Mononuclear cell (primary cell): ENCODE results near the gene IQCE. TPM values are rescaled to one million over a fixed set of nuclear protein-coding genes. Genes with fewer than 3 reads are reported as not detected.
"Not testable (repeated sequence)": the region's sequence is repeated elsewhere in the genome, so short reads cannot be mapped to it uniquely, and the experiment has no call there.

ENCODE experiments used
- H3K27me3 ChIP-seq: 2 replicates; pipeline ENCODE4 v1.6.0; 2011; ENCODE audit warnings: low read length, control low read depth; ENCODE audit not compliant: insufficient read depth
- H3K4me1 ChIP-seq: 2 replicates; pipeline ENCODE4 v1.5.1; 2011; ENCODE audit warnings: mild to moderate bottlenecking, low read length, control low read depth; ENCODE audit not compliant: insufficient read depth
- H3K4me3 ChIP-seq: 2 replicates; pipeline ENCODE4 v1.5.1; 2011; ENCODE audit warnings: mild to moderate bottlenecking, low read length, moderate library complexity
- H3K9me3 ChIP-seq: 2 replicates; pipeline ENCODE4 v1.5.1; 2011; ENCODE audit warnings: low read depth, mild to moderate bottlenecking, control low read depth, low read length
- total RNA-seq: library from RNA; depleted of rRNA; stranded (reverse); fragments of >200 nt; gene quantifications from one replicate; pipeline ENCODE4 v1.2.3, GENCODE V29; 2012

IQCE gene
- total RNA-seq, 1 donor: 2.7 TPM

DNA sequence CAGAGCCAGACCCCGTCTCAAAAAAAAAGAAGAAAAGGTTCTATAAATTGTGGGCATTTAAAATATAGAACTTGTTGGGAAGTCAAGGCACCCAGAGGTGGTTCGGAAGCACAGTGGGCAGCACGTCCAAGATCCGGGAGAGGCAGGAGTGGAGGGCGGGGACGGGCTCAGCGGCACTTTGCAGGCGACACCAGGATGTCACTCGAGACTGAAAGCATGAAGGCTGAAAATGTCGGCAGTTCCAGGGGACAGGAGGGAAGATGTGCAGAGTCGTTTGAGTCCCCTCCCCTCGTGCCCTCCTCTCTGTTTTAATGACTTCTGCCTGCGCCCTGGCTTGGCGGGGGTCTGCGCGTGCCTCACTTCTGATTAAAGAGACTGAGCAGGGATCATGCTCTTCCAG is 30.6 kb downstream of the IQCE start:
- no peaks in the 10 kb centered on the region for H3K27me3 ChIP-seq
- no peak overlapping the region for H3K4me3 ChIP-seq
- no peaks in the 10 kb centered on the region for H3K4me1 ChIP-seq
- no peaks in the 10 kb centered on the region for H3K9me3 ChIP-seq

DNA sequence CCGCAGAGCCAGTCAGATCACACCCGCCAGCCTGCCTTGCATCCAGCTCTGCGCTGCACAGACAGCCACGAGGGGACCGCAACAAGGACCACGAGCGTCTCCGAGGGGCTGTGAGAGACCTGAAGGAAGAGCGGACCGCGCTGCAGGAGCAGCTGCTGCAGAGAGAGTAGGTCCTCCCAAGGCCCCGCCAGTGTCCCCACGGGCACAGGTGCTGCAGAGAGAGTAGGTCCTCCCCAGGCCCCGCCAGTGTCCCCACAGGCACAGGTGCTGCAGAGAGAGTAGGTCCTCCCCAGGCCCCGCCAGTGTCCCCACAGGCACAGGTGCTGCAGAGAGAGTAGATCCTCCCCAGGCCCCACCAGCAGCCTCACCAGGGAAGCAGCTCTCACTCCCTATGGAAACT is 31.2 kb downstream of the IQCE start:
- H3K4me1 ChIP-seq, H3K4me3 ChIP-seq, H3K27me3 ChIP-seq, H3K9me3 ChIP-seq: not testable (repeated sequence)

DNA sequence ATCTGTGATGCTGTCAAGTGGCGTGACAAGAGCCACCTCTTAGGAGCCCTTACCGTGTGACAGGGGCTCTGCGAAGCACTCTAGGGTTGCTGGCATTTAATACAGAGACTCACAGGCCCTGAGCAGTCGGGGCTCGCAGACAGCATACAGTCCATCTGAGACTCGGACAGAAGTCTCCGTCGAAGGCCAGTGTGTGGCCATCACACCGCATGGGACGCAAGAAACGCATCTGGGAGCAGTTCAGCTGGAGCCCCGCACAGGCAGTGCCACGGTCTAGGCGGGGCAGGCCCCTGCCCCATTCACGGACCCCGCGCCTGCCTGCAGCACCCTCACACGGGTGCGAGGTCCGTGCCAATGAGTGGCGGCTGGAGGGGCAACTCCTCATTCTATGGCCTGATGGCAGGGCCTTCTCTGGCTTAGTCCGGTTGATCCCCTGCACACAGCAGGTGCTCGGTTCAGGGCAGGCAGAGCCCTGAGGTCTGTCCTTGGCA is 33.6 kb downstream of the IQCE start:
- Histone ChIP-seq H3K4me1 (no peaks in the 10 kb centered on the region), H3K9me3 (no peaks in the 10 kb centered on the region), H3K27me3 (no peaks in the 10 kb centered on the region), H3K4me3 (no peak overlapping the region)

DNA sequence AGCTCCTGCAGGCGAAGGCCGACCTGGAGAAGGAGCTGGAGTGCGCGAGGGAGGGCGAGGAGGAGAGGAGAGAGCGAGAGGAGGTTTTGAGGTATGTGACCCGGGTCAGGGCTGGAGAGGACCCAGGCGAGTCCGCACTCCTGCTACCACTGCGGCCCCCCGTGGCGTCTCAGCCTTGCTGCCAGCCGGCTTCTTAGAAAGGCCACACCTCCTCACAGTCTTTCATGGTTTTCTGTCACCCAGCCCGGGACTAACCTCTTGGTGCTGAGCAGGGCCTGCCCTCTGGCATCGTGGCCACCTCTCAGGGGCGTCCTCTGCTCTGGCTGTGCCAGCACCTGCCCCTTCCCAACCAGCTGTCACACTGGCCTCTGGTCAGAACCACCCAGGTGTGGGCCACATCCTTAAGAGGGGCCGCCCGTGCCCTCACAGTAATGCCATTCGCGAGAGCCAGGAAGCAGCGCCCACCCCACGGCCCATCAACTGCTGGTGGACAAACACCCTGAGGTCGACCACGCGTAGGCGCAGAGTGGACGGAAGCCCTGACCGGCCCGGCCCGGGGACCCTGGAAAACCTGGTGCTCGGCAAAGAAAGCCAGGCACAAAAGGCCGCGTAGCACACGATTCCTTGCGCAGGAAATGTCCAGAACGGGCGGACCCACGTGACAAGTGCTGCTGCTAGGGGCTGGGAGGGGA is 34.4 kb downstream of the IQCE start:
- H3K4me1 ChIP-seq: no peaks in the 10 kb centered on the region
- H3K4me3 ChIP-seq: no peak overlapping the region
- H3K9me3 ChIP-seq: no peaks in the 10 kb centered on the region
- H3K27me3 ChIP-seq: no peaks in the 10 kb centered on the region

DNA sequence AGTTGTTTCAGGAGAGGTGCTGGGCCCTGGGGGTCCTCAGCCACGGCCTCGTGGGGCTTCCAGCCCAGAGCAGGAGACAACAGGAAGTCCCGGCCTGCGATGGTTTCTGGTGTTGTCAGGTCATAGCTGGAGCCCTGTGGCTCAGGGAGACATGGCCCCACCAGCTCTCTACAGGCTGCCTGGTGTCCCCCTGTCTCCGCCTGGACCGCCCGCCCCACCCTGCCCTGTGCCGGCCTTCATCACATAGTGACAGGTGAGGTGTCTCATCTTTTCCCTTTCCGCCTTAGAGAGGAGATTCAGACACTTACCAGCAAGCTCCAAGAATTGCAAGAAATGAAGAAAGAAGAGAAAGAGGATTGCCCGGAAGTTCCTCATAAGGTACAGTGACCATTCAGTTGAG is 35.8 kb downstream of the IQCE start:
- Histone ChIP-seq H3K4me1 (no peaks in the 10 kb centered on the region), H3K4me3 (no peak overlapping the region), H3K27me3 (no peaks in the 10 kb centered on the region)

DNA sequence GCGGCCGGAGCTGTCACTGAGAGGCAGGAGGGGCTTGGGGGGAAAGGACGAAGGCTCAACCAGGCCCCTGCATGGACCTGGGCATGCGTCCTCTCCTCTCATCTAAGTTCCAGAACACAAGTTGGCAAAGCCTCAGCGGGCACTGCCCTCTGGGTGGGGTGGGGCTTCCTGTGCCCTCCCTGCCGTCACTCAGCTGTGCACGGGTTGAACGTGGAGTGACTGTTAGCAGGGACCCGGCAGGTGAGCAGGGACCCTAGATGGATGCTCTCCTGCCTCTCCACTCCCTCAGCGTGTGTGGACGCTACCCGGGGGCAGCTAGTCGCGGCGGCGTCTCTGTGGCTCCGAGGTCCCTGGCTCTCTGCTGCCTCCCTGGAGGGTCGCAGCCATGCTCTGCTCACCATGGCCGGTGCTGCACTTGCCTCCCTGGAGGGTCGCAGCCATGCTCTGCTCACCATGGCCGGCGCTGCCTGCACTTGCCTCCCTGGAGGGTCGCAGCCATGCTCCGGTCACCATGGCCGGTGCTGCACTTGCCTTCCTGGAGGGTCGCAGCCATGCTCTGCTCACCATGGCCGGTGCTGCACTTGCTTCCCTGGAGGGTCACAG is 36.6 kb downstream of the IQCE start:
- no peaks in the 10 kb centered on the region for H3K9me3 ChIP-seq
- no peak overlapping the region for H3K4me3 ChIP-seq
- H3K4me1 ChIP-seq: no peaks in the 10 kb centered on the region
- H3K27me3 ChIP-seq: no peaks in the 10 kb centered on the region

More for the DNA sequence above, 35.8 kb downstream of the IQCE start:
- no peaks in the 10 kb centered on the region for H3K9me3 ChIP-seq

DNA sequence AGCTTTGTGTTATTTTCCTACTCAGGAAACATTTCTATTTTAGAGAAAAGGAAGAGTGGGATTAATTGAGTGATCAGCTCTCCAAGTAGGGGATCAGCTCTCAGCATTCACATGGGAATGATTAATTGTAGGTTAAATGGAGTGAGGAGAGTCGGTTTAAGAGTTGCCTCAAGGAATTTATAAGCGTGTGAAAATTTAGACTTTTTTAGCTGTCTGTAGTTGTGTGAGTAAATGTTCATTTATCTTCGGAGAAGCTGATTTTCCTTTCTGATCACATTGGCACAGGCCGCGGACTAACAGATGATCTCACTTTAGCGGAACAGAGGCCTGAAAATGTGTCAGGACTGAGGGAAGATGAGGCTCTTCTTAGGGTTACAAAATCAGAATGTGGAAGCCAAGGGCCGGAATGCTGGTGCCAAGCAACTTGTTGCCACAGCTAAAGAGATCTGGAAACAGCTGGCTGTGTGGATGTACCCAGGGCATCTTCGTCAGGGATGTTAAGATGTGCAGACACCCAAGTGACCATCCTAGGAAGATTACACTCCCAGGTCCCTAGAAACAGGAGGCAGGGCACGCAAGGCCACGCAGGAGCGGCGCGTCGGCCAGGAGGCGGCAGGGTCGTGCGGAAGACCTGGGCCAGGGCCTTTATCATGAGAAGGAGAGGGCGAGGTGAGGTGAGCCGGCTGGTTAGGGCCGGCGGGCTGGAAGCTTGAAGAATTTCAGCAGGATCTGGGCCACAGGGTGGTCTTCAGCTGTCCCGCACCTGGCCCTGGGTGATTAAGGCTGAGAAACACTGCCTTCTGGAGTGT is 37.9 kb downstream of the IQCE start:
- no peaks in the 10 kb centered on the region for H3K4me1 ChIP-seq
- no peaks in the 10 kb centered on the region for H3K27me3 ChIP-seq
- no peaks in the 10 kb centered on the region for H3K9me3 ChIP-seq
- no peak overlapping the region for H3K4me3 ChIP-seq

DNA sequence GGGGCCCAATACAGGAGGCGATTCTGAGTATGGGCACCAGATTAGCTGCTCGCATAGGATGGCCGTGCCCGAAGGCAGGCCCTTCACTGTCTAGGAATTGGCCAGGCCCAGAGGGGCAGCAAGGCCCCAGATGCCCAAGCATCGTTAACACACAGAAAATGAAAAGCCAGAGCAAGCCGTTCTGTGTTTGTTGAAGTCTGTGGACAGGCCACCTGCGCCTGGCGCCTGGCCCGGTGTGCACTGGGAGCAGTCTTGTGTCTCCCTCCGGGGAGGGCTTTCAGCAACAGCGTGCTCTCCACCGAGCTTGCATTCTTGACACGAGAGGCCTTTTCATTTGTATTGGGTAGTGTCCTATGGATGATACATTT is 38.5 kb downstream of the IQCE start:
- no peaks in the 10 kb centered on the region for H3K9me3 ChIP-seq
- H3K4me1 ChIP-seq: peaks cover under 1% of the 10 kb centered on the region
- no peaks in the 10 kb centered on the region for H3K27me3 ChIP-seq
- H3K4me3 ChIP-seq: no peak overlapping the region

DNA sequence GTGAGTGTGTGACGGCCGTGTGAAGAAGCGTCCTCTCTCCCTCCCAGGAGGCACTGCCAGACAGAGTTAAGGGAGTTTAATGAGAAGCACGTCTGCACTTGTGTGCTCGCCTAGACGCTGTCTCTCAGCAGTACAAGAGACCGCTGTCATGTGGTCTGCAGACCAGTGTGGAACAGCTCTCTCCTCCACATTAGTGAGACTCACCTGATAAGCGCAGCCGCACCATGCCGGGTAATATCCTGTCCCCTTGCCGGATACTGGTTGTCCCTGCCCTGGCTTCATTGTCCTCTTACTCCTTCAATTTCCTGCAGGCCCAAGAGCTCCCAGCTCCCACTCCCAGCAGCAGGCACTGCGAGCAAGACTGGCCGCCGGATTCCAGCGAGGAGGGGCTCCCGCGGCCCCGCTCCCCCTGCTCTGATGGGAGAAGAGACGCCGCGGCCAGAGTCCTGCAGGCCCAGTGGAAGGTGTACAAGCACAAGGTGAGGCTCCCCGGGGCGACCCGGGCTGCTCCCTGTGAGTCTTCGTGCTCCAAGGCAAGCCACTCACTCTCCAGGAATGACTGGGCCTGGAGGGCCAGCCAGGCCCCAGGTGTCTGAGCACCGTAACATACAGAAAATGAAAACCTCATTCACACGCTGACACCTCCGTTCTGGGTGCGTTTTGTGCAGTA is 39.5 kb downstream of the IQCE start:
- Histone ChIP-seq H3K27me3 (no peaks in the 10 kb centered on the region), H3K9me3 (no peaks in the 10 kb centered on the region), H3K4me1 (peaks cover 7% of the 10 kb centered on the region), H3K4me3 (no peak overlapping the region)

DNA sequence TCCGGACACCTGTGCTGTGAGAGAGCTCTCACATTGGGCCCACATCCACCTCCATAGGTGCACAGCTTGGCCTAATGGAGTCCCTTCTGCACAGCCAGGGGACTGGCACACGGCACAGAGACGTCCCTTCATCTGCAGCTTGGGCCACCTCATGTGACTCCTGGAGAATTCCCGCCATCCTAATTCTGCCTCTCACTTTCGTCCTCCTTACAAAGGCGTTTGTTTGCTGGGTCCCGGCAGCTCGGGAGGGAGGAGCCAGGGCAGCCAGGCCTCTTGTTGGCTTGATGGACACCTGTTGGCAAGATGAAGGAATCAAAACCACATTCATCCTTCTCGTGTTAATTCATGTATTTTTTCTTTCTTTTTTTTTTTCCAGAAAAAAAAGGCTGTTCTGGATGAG is 42.3 kb downstream of the IQCE start:
- Histone ChIP-seq H3K27me3 (no peaks in the 10 kb centered on the region), H3K4me1 (peaks cover 7% of the 10 kb centered on the region), H3K4me3 (no peak overlapping the region), H3K9me3 (no peaks in the 10 kb centered on the region)

DNA sequence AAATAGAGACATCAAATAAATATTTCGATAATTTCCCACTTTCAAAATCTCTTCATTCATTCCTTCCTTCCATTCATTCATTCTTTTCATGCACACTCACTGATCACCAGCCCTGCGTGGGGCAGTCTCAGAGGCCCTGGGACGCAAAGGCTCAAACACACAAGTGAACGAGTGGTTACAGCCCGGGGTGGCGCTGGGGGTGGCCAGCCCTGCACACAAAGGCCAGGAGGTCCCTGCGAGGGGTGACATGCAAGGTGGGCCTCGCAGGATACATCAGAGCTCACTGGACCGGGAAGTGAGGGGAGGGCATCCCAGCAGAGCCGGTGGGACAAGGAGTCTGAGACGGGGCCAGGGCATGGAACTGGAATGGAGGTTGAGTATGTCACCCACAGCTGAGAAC is 43.1 kb downstream of the IQCE start:
- Histone ChIP-seq H3K9me3 (no peaks in the 10 kb centered on the region), H3K4me1 (peaks cover 11% of the 10 kb centered on the region), H3K27me3 (no peaks in the 10 kb centered on the region), H3K4me3 (no peak overlapping the region)

DNA sequence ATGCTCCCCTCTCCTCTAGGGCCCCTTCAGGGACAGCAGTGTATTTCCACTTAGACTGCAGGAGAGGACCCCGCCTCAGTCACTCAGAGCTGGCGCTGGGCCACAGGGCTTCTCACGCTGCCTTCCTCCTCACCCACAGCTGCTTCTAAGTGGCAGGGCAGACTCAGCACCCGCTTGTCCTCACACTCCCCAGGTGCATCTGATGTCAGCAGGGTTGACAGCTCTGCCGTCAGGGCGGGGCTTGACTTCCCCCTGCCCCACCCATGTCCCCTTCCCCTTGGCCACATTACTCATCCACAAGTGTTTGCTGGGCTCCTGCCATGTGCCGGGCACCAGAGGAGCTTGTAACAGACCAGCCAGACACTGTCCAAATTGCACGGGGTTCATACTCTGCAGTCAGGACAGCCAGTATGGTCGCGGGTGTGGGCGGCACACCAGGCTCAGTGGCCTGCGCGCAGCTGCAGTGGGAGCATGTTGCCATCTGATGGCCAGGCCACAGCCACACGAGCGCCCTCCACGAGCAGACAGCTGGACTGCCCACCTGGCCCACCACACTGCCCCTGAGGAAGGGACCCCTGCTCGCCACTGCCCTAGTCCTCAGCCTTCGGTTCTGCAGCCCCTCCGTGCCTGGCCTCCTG is 43.7 kb downstream of the IQCE start:
- Histone ChIP-seq H3K4me1 (peaks cover 17% of the 10 kb centered on the region), H3K4me3 (no peak overlapping the region), H3K9me3 (no peaks in the 10 kb centered on the region), H3K27me3 (no peaks in the 10 kb centered on the region)

DNA sequence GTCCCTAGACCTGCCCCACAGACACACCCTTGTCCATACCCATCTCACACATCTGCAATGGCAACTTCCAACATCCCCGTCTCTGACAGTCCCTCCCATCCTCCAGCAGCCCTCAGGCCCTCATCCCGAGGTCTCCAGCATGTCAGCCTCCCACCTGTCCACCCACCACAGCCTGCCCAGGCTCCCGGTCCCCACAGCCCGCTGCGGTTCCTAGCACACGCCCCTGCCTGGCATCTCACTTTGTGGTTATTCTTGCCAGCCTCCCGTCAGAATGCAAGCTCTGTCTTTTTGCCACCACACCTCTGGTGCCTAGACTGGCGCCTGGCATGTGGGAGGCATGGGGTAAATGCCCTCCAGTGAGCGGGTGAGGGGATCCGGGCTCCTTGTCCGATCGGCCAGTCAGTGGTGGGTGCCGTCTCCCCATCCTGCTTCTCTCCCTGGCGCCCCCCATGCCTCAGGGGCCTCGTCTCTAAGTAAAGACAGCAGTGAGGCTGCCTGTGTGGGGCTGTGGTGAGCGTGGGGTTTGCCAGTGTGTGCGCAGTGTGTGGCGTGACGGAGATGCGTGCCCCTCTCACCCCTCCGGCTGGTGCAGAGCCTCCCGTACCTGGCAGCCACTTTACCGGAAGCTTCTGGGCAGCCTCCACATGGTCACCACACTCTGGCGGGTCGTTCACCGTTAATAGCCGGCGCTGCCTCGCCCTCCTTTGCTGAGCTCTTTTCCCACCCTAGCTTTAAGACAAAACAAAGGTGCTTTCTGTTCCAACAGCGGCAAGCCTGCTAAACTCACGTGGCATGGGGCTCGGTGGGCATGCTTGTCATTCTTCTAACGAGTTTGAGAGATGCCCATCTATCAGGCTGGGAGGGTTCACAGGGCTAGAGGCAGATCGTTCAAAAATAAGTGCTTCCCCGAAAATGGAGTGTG is 44.5 kb downstream of the IQCE start:
- Histone ChIP-seq H3K4me3 (no peak overlapping the region), H3K27me3 (no peaks in the 10 kb centered on the region)

DNA sequence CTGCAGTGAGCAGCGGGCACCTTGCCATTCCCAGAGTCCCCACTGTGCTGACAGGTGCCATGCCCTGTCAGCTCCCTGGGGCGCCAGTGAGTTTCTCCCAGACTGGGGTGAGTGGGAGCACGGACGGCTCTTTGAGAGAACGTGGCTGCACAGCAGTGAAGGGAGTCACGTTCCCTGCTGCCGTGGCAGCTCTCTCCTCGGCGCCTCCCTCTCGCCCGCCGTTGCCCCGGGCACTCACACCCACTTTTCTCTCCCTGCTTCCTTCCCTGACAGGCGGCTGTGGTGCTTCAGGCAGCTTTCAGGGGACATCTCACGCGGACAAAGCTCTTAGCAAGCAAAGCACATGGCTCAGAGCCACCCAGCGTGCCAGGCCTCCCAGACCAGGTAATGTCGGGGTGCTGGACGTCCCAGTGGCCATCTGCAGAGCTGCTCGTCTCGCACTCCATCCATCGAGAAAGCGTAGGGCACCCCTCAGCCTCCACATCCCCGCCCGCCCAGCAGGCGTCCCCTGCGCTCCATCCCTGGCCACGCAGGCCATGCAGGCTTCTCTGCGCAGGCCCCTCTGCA is 45.9 kb downstream of the IQCE start:
- Histone ChIP-seq H3K27me3 (no peaks in the 10 kb centered on the region), H3K9me3 (no peaks in the 10 kb centered on the region), H3K4me3 (no peak overlapping the region), H3K4me1 (peaks cover 38% of the 10 kb centered on the region)

More for the DNA sequence above, 44.5 kb downstream of the IQCE start:
- Histone ChIP-seq H3K9me3 (no peaks in the 10 kb centered on the region), H3K4me1 (peaks cover 25% of the 10 kb centered on the region)
